Adipocyte (in vitro differentiated cells): ENCODE measurements around the gene USP15.
"Not testable (repeated sequence)": the region's sequence is repeated elsewhere in the genome, so short reads cannot be mapped to it uniquely, and the experiment has no call there.

Experiments
- DNase-seq: peaks from one replicate; pipeline ENCODE4 v3.0.0-alpha.2; 2015; ENCODE audit warnings: low read depth
- H3K27me3 ChIP-seq: replicated peaks from 2 replicates; pipeline ENCODE4 v1.7.0; 2013; ENCODE audit warnings: mild to moderate bottlenecking, low read length, moderate library complexity; ENCODE audit not compliant: control insufficient read depth, insufficient read depth
- H3K36me3 ChIP-seq: 2 replicates; pipeline ENCODE4 v1.7.0; 2013; ENCODE audit warnings: low read length, mild to moderate bottlenecking, moderate library complexity; ENCODE audit not compliant: control insufficient read depth, insufficient read depth, severe bottlenecking
- H3K4me1 ChIP-seq: 2 replicates; pipeline ENCODE4 v1.7.0; 2013; ENCODE audit warnings: mild to moderate bottlenecking, low read length, moderate library complexity; ENCODE audit not compliant: control insufficient read depth, insufficient read depth
- H3K4me3 ChIP-seq: 2 replicates; pipeline ENCODE4 v1.7.0; 2013; ENCODE audit warnings: mild to moderate bottlenecking, low read length, moderate library complexity
- H3K9ac ChIP-seq: 2 replicates; pipeline ENCODE4 v1.7.0; 2013; ENCODE audit warnings: mild to moderate bottlenecking, low read length, moderate library complexity
- H3K9me3 ChIP-seq: 2 replicates; pipeline ENCODE4 v1.7.0; 2013; ENCODE audit warnings: mild to moderate bottlenecking, low read length, moderate library complexity; ENCODE audit not compliant: control insufficient read depth

Gene USP15

DNA sequence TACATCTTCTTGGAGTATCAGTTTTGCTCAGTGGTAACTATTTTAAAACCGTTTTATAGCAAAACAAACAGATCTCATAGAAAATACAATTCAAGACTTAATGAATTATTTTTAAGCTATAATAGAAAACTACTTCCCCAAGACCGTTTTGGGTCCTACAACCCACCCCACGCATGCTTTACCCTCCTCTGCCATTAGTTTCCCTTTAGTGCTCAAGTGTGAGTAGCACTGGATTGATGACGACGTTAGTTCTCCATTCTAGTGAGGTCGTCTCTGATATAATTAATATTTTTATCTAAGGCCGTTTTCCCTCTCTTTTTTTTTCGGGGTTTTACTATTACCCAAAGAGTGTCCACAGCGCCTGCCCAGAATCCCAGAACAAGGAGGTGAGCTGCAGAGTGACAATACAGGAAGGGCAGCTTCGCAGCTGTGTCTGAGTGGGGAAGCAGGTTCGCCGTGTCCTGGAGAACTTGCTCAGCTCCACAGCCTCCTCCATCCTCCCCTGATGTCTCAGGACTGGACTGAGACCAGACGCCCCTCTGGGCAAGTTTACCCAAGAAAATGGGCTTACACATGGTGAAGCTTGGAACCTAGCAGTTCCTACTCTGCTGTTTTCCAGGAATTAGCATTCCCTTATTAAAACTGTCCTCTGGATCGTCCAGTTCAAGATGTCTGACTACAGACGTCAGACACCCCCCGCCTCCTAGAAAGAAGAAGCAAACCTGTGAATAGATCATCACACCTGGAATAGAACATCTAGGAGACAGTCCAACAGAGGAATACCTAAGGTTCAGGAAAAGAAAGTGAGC is 174.5 kb downstream of the USP15 start:
- peak overlapping the region; percentile 46 for H3K9ac ChIP-seq
- H3K27me3 ChIP-seq: peaks cover 24% of the 10 kb centered on the region
- H3K9me3 ChIP-seq: peaks cover 13% of the 10 kb centered on the region
- no peaks in the 10 kb centered on the region for H3K36me3 ChIP-seq
- peak overlapping the region; percentile 79 for H3K4me3 ChIP-seq
- peaks cover 11% of the 10 kb centered on the region for H3K4me1 ChIP-seq
- DNase-seq: no peak

DNA sequence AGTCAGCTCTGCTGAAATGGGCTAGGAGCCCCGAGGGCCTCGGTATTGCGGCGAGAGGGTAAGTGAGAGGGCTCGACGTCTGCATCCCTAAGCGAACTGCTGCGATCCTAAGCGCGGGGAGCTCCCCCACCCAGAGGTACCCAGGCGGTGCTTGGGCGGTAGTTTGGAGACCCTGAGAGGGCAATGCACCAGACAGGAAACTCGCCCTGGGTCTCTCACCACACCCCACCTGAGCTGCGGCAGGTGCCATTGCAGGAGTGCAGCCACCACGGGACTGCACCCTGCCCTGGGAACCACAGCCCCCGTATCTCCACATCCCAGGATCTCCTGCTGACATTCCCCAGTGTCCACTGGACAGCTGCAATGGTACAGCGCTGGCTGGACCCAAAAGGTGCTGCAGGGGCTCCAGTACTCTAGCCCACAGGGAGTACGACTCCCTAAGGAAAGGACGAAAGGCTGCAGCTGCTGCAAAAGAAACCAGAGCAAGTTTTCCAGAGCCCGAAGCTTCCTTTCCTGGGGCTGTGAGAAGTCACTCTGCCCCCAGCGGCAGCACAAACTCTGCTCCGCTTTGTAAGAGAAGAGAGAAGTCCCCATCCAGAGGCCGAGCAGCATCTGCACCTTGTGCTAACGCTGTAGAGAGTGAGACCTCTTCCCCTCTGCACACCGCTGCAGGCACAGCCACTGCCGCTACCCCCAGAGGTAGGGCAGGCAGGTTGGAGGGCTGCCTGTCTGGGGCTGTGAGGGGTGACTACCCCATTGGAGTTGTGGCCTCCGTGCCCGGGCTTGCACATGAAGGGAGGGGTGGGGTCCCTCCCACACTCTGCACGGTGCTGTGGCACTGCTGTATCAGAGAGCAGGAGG is 175.3 kb downstream of the USP15 start:
- H3K27me3 ChIP-seq: peaks cover 24% of the 10 kb centered on the region
- peak; percentile 75 for DNase-seq
- peak overlapping the region; percentile 46 for H3K9ac ChIP-seq
- peaks cover 8% of the 10 kb centered on the region for H3K9me3 ChIP-seq
- H3K4me1 ChIP-seq: peaks cover 11% of the 10 kb centered on the region
- peak overlapping the region; percentile 79 for H3K4me3 ChIP-seq
- no peaks in the 10 kb centered on the region for H3K36me3 ChIP-seq

DNA sequence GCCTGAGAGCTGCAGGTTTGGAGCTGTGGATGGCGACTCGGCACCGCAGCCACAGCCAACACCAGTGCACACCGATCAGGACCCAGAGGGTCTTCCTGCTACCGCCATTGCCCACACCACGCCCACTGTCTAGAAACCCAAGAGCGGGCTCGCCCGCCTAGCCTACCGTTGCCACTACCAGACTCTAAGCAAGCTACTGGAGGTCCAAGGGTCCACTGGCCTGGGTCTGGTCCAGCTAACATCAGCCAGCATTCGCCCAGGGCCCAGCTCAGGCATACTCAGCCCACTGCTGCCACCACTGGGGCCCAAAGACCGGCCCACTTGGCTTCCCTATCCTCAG is 175.9 kb downstream of the USP15 start:
- no peak overlapping the region for H3K9ac ChIP-seq
- H3K9me3 ChIP-seq: peaks cover 5% of the 10 kb centered on the region
- H3K4me3 ChIP-seq: no peak overlapping the region
- H3K4me1 ChIP-seq: peaks cover 11% of the 10 kb centered on the region
- no peaks in the 10 kb centered on the region for H3K36me3 ChIP-seq
- peaks cover 22% of the 10 kb centered on the region for H3K27me3 ChIP-seq
- no peak for DNase-seq

DNA sequence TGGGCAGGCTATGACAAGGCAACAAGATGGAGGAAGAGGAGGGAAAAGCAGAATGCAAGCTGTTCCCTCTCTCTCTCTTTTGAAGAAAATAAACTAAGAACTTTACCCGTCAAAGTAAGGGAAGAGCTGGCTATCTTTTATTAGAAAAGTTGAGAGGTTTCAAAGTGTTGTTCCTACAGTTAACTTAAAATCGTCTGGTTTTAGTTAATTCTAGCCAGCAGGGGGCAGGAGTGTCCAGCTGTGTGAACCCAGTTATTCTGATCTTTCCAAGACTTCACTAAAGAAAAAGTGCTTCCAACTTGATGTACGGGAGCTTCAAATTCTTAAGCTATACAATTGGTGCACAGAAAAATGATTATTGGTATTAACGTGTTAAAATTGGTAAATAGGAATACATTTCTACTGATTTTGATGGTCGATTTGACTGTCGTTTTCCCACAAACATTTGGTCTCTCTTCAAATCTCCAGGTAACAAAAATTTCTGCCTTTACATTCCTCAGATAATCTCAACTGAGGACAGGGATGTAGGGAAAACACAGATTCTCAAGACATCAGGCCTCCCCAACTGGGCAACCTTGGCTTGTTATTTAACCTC is 178.0 kb downstream of the USP15 start:
- Histone ChIP-seq H3K9ac (no peak overlapping the region), H3K27me3 (peaks cover 16% of the 10 kb centered on the region), H3K9me3 (peaks cover 19% of the 10 kb centered on the region), H3K4me1 (peaks cover 11% of the 10 kb centered on the region), H3K36me3 (no peaks in the 10 kb centered on the region), H3K4me3 (no peak overlapping the region)
- DNase-seq: peak; percentile 87

DNA sequence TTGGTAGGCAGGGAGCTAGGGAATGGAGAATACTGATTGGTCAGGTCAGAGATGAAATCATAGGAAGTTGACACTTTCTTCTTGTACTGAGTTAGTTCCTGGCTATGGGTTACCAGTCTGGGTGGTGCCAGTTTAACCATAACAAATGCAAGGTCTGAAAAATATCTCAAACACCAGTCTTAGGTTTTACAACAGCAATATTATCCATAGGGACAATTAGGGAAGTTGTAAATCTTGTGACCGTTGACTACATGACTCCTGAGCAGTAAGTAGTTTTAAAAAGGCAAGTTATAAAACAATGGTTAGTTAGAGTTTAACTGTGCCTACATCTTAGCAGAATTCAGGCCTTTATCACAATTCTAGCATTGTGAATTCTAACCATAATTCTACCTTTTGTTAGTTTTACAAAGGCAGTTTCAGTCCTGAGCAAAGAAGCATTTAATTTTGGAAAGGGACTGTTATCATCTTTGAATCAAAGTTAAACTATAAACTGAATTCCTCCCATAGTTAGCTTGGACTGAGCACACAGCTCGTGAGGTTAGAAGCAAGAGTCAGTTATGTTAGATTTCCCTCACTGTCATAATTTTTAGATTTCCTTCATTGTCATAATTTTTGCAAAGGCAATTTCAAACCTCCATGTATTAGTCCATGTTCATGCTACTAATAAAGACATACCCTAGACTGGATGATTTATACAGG is 186.7 kb downstream of the USP15 start:
- H3K4me1 ChIP-seq: no peaks in the 10 kb centered on the region
- no peak for DNase-seq
- no peaks in the 10 kb centered on the region for H3K36me3 ChIP-seq
- no peak overlapping the region for H3K4me3 ChIP-seq
- no peak overlapping the region for H3K9ac ChIP-seq
- peaks cover 5% of the 10 kb centered on the region for H3K27me3 ChIP-seq
- H3K9me3 ChIP-seq: peaks cover 26% of the 10 kb centered on the region

DNA sequence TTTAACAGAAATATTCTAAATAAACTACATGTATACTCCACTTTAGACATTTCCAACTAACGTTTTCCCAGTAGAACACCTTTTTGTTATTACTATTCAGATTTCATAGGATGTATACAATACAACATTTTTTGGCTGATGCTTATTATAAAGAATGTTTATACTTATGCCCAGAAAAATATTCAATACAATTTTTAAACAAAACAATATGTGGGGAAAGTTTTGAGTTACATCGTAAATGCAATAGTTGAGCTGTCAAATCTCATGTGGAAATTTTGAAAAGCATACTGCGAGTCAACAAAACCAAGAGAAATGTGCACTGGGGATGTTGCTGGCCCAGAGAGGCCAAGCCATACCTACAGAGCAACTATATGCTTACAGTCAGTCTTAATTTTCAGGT is 188.2 kb downstream of the USP15 start:
- Histone ChIP-seq H3K4me3 (no peak overlapping the region), H3K4me1 (no peaks in the 10 kb centered on the region), H3K9ac (no peak overlapping the region), H3K36me3 (no peaks in the 10 kb centered on the region), H3K27me3 (peaks cover 5% of the 10 kb centered on the region), H3K9me3 (peaks cover 16% of the 10 kb centered on the region)
- DNase-seq: peak; percentile 64

DNA sequence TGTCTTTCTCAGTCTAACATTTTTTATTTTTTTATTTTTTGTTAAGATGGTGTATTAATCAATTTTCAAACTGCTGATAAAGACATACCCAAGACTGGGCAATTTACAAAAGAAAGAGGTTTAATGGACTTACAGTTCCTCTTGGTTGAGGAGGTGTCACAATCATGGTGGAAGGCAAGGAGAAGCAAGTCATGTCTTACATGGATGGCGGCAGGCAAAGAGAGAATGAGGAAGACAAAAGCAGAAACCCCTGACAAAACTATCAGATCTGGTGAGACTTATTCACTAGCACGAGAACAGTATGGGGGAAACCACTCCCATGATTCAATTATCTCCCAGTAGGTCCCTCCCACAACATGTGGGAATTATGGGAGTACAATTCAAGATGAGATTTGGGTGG is 195.2 kb downstream of the USP15 start:
- H3K4me1 ChIP-seq, DNase-seq, H3K27me3 ChIP-seq, H3K9me3 ChIP-seq, H3K36me3 ChIP-seq, H3K4me3 ChIP-seq, H3K9ac ChIP-seq: not testable (repeated sequence)

DNA sequence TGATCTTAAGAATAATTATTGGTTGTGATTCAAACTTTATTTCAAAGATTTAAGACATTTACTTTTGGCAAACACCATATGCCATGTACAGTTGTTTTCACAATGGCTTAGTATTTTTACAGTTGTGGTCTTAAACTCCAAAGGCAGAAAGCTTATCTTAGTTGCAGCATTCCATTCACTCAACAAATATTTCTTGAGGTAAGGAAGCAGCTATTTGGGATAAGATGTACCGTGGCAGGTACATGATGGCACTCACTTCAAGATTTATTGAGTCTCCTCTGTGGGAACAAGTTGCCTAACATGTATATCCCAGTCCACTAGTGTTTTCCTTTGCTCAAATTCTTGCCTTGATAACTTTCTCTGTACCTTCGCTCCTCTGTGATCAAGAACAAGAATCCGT is 198.4 kb downstream of the USP15 start:
- DNase-seq: no peak
- Histone ChIP-seq H3K9ac (no peak overlapping the region), H3K4me1 (no peaks in the 10 kb centered on the region), H3K9me3 (peaks cover 12% of the 10 kb centered on the region), H3K36me3 (no peaks in the 10 kb centered on the region), H3K27me3 (no peaks in the 10 kb centered on the region), H3K4me3 (no peak overlapping the region)

DNA sequence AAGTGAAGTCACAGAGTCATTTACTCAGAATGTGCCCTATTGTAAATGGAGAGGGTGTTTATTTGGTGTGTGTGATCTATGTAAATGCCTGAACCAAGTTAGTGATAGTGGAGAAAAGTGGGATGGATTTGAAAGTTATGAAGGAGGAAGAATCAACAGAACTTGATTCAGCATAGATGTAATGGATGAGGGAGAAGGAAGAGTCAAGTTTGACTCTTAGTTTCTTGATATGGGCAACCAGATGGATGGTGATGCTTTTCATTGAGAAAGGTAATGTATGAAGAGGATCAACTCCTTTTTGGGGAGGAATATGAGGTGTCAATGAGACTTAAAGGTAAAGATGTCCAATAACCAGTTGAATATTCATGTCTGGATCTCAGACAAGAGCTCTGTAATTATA is 199.8 kb downstream of the USP15 start:
- DNase-seq: no peak
- no peak overlapping the region for H3K4me3 ChIP-seq
- peaks cover 12% of the 10 kb centered on the region for H3K9me3 ChIP-seq
- no peak overlapping the region for H3K9ac ChIP-seq
- no peaks in the 10 kb centered on the region for H3K27me3 ChIP-seq
- H3K4me1 ChIP-seq: no peaks in the 10 kb centered on the region
- no peaks in the 10 kb centered on the region for H3K36me3 ChIP-seq

DNA sequence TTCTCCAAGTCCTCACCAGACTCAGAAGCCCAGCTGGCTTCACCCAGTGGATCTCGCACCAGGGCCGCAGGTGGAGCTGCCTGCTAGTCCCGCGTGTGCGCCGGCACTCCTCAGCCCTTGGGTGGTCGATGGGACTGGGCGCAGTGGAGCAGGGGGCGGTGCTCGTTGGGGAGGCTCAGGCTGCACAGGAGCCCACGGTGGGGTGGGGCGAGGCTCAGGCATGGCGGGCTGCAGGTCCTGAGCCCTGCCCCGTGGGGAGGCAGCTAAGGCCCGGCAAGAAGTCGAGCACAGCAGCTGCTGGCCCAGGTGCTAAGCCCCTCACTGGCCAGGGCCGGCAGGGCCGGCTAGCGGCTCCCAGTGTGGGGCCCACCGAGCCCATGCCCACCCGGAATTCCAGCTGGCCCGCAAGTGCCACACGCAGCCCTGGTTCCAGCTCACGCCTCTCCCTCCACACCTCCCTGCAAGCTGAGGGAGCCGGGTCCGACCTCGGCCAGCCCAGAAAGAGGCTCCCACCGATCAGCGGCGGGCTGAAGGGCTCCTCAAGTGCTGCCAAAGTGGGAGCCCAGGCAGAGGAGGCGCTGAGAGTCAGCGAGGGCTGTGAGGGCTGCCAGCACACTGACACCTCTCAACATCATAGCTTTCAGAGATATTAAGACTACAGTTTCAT is 201.1 kb downstream of the USP15 start:
- not testable (repeated sequence) for H3K4me1 ChIP-seq, H3K4me3 ChIP-seq, H3K9ac ChIP-seq, DNase-seq, H3K27me3 ChIP-seq, H3K36me3 ChIP-seq
- peaks cover 12% of the 10 kb centered on the region for H3K9me3 ChIP-seq
